Gastroesophageal sphincter (tissue), 4 donors: ENCODE results near the gene KRTAP10-11. TPM values are rescaled to one million over a fixed set of nuclear protein-coding genes. Genes with fewer than 3 reads are reported as not detected.

Experiments
- ATAC-seq: fragments of 150-250 bp; one replicate; pipeline ENCODE4 v1.9.1; 2016; ENCODE audit warnings: mild to moderate bottlenecking, moderate library complexity
- H3K27ac ChIP-seq, 4 donors: fragments of 200-600 bp; sonication (generic) in 3 of 4; 1 replicate in 3 of 4; 2 replicates in 1 of 4; pipeline ENCODE4 v1.5.1; 2016 to 2019
- H3K27me3 ChIP-seq: fragments of 200-600 bp; sonication (generic); one replicate; pipeline ENCODE4 v1.5.1; 2019
- H3K36me3 ChIP-seq, 2 donors: fragments of 200-600 bp; sonication (generic); one replicate each; pipeline ENCODE4 v1.5.1; 2019; ENCODE audit warnings: control low read depth in 1 of 2
- H3K4me1 ChIP-seq, 3 donors: fragments of 200-600 bp; sonication (generic); 1 replicate in 2 of 3; 2 replicates in 1 of 3; pipeline ENCODE4 v1.5.1; 2016 to 2019; ENCODE audit warnings: control low read depth in 2 of 3
- H3K4me3 ChIP-seq, 2 donors: fragments of 200-600 bp; sonication (generic); one replicate each; pipeline ENCODE4 v1.5.1; 2019; ENCODE audit warnings: mild to moderate bottlenecking in 1 of 2, moderate library complexity in 1 of 2
- H3K9me3 ChIP-seq, 3 donors: fragments of 200-600 bp; sonication (generic); one replicate each; pipeline ENCODE4 v1.5.1; 2017 to 2019; ENCODE audit warnings: control low read depth in 2 of 3
- EP300 ChIP-seq: sonication (generic); formaldehyde crosslinking; IDR thresholded peaks from one replicate; pipeline ENCODE4 v1.6.1; 2017; ENCODE audit warnings: antibody characterized with exemption, mild to moderate bottlenecking
- POLR2A ChIP-seq, 2 donors: fragments of 450-650 bp; IDR thresholded peaks; one replicate each; pipeline ENCODE4 v1.6.1; 2017; ENCODE audit warnings: antibody characterized with exemption in 2 of 2, mild to moderate bottlenecking in 2 of 2, moderate library complexity in 1 of 2
- POLR2AphosphoS5 ChIP-seq: sonication (generic); formaldehyde crosslinking; IDR thresholded peaks from one replicate; pipeline ENCODE4 v1.6.1; 2017; ENCODE audit warnings: antibody characterized with exemption
- WGBS, 2 donors: methylation state at CpG; one replicate each; pipeline ENCODE4 v1.1.5; 2018; ENCODE audit warnings: low coverage in 1 of 2; 5-methylcytosine and 5-hydroxymethylcytosine counted together
- total RNA-seq, 4 donors: library from RNA; depleted of rRNA; stranded (reverse); fragments of >200 nt; gene quantifications; one replicate each; pipeline ENCODE4 v1.1.0, GENCODE V29; 2016
- TF ChIP-seq, protein P1 (sequence below), 4 experiments: fragments of 200-600 bp in 2 of 4; fragments of 450-650 bp in 2 of 4; sonication (generic) in 1 of 4; IDR thresholded peaks; one replicate each; pipeline ENCODE4 v1.5.1; 2017 to 2019; ENCODE audit warnings: antibody characterized with exemption in 4 of 4, mild to moderate bottlenecking in 2 of 4, moderate library complexity in 2 of 4

Gene KRTAP10-11
- total RNA-seq, 4 donors from 2014 or later, result not detected

- peaks cover 57% of the 10 kb centered on the region for H3K27me3 ChIP-seq
- WGBS, 2 donors, result 35 to 70% methylated on average over 11 to 12 of the region's 14 CpGs
- TF ChIP-seq POLR2A (IDR thresholded peaks at IDR 0.05), result no peak
- TF ChIP-seq EP300, result no peak
- TF ChIP-seq, protein P1, sequence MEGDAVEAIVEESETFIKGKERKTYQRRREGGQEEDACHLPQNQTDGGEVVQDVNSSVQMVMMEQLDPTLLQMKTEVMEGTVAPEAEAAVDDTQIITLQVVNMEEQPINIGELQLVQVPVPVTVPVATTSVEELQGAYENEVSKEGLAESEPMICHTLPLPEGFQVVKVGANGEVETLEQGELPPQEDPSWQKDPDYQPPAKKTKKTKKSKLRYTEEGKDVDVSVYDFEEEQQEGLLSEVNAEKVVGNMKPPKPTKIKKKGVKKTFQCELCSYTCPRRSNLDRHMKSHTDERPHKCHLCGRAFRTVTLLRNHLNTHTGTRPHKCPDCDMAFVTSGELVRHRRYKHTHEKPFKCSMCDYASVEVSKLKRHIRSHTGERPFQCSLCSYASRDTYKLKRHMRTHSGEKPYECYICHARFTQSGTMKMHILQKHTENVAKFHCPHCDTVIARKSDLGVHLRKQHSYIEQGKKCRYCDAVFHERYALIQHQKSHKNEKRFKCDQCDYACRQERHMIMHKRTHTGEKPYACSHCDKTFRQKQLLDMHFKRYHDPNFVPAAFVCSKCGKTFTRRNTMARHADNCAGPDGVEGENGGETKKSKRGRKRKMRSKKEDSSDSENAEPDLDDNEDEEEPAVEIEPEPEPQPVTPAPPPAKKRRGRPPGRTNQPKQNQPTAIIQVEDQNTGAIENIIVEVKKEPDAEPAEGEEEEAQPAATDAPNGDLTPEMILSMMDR (IDR thresholded peaks at IDR 0.05), result no peak
- no peak for TF ChIP-seq POLR2AphosphoS5
Observed at GRCh38 chr21:44643741-44644310, 2.4 kb upstream of the KRTAP10-11 start.

DNA sequence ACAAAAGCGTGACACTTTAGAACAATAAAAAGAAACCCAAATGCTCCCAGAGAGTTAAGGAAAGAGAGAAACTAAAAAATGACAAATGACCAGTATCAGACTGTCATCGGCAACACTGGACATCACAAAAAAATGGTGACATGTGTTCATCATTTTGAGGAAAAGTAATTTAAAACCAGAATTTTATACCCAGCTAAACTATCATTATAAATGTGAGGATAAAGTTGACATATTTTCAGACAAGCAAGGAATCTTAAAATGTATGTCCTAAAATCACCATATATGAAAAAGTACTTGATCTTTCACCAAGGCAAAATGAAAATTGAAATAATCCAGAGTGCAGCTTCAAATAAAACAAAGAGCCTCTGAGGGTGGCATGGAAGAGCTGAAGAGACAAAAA is 1.3 kb upstream of the KRTAP10-11 start:
- Histone ChIP-seq H3K27ac (no peak overlapping the region), H3K9me3 (peaks cover 0 to 51% (median 0%) of the 10 kb centered on the region in 3 donors), H3K4me1 (no peaks in the 10 kb centered on the region), H3K36me3 (no peaks in the 10 kb centered on the region), H3K4me3 (no peak overlapping the region), H3K27me3 (peaks cover 57% of the 10 kb centered on the region)
- ATAC-seq, result no peak
- TF ChIP-seq EP300 (no peak), POLR2AphosphoS5 (no peak), POLR2A (IDR thresholded peaks at IDR 0.05) (no peak)
- TF ChIP-seq, protein P1 (IDR thresholded peaks at IDR 0.05), result no peak
- 39 to 91% methylated on average over 2 of the region's 2 CpGs for WGBS, 2 donors

More at GRCh38 chr21:44643741-44644310, 2.4 kb upstream of the KRTAP10-11 start:
- Histone ChIP-seq H3K27ac (no peak overlapping the region), H3K4me1 (no peaks in the 10 kb centered on the region), H3K9me3 (peaks cover 0 to 51% (median 0%) of the 10 kb centered on the region in 3 donors), H3K36me3 (no peaks in the 10 kb centered on the region), H3K4me3 (no peak overlapping the region)
- no peak for ATAC-seq

DNA sequence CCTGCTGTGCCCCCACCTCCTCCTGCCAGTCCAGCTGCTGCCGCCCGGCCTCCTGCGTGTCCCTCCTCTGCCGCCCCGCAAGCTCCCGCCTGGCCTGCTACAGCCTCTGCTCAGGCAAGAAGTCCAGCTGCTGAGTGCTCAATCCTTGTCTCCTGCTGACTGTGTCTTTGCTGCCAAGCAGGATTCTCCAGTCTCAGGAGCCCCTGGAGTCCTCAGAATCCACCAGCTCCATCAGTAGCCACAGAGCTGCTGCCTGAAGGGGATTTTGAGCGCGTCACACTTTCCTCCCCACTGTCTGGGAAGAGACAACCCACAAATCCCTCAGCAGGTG is 973 bp downstream of the KRTAP10-11 start:
- 20% methylated on average over 1 of the region's 8 CpGs; no CpG with 5 or more reads in 1 of the 2 donors for WGBS, 2 donors
- peaks cover 0 to 32% (median 0%) of the 10 kb centered on the region in 3 donors for H3K9me3 ChIP-seq

DNA sequence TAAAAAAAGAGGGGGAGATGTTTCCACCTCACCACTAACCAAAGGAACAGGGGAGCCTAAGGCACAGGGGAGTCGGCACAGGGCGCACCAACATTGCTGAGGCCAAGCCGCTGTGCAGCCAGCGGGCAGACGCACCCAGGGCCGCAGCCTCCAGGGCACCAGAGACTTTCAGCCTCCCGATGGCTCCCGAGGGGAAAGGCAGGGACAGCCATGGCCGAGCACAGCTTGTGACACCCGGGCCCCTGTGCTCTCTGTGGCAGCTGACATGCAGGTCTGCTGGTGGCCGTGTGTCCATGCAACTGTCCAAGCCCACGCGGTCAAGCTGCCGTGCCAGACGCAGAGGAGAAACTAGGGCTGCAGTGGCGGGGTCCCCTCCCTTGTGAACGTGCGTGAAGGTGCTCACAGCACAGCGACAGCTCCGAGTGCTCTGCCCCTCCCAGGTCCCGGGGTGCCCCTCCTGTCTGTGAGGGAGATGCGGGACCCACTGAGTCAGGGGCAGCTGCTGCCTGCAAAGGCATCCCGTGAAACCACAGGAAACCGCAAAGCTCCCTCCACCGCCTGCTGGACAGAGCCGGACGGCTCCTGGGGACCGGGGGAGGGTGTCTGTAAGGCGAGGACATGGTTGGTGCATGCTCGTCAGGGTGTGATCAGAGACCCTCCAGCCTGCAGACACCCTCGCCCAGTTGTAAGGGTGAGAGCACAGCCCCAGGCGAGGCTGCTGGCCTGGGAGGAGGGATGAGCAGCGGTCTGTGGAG is 2.5 kb downstream of the KRTAP10-11 start:
- Histone ChIP-seq H3K4me3 (no peak overlapping the region), H3K4me1 (no peaks in the 10 kb centered on the region), H3K9me3 (peaks cover 0 to 21% (median 0%) of the 10 kb centered on the region in 3 donors), H3K36me3 (no peaks in the 10 kb centered on the region), H3K27ac (no peak overlapping the region), H3K27me3 (peaks cover 50% of the 10 kb centered on the region)
- TF ChIP-seq POLR2AphosphoS5, result no peak
- no peak for TF ChIP-seq POLR2A (IDR thresholded peaks at IDR 0.05)
- TF ChIP-seq, protein P1 (IDR thresholded peaks at IDR 0.05), result no peak
- no peak for TF ChIP-seq EP300
- ATAC-seq, result no peak
- WGBS, 2 donors, result 70 to 75% methylated on average over 2 to 4 of the region's 33 CpGs

More for the DNA sequence above, 973 bp downstream of the KRTAP10-11 start:
- no peak overlapping the region for H3K27ac ChIP-seq
- TF ChIP-seq POLR2AphosphoS5 (no peak), EP300 (no peak), POLR2A (IDR thresholded peaks at IDR 0.05) (no peak)
- TF ChIP-seq, protein P1 (IDR thresholded peaks at IDR 0.05), result no peak
- H3K4me3 ChIP-seq, result no peak overlapping the region
- ATAC-seq, result no peak
- peaks cover 50% of the 10 kb centered on the region for H3K27me3 ChIP-seq
- no peaks in the 10 kb centered on the region for H3K4me1 ChIP-seq
- no peaks in the 10 kb centered on the region for H3K36me3 ChIP-seq
